NAMALWA (cell line): ENCODE measurements around the gene SOD3.

ENCODE experiments used
- DNase-seq: peaks from one replicate; pipeline ENCODE4 v3.0.0-alpha.2; 2015; ENCODE audit warnings: low spot score

The SOD3 gene

GRCh38 chr4:24775032-24775605 lies 20.3 kb upstream of the SOD3 start:
- DNase-seq: no peak

- DNase-seq: no peak
Measured at GRCh38 chr4:24775750-24776149, 19.6 kb upstream of the SOD3 start.

- no peak for DNase-seq
Measured at GRCh38 chr4:24777536-24778463, 17.6 kb upstream of the SOD3 start.

DNA sequence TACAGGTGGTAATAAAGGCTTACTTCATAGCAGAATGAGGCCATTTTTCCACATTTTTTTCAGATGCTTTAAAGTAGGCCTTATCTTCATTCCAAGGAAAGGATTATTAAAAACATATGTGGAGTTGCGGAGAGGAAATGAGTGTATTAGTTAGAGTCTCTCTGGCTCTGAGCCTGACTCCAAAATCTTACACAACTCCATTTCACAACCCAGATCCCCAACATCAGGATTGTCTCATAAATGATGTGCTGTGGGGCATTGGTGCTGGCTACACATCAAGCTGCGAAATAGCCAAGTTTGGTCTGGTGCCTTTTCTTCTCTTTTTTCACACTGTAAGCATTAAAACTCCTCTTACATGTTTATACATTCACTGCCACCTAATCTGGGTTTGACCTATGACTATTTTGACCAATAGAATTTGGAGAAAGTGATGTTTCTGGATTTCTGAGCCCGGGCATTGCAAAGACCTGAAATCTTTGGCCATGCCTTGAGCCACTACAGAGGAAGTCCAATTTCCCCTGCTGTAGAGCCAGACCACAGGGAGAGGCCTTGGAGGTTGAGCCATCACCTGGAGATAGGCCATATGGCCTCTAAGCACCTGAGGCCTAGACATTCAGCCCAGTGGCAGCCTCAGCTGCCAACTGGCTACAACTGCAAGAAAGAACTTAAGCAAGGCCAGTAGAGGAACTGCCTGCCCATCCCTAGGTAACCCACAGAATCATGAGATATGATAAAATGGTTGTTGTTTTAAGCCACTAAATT lies 16.7 kb upstream of the SOD3 start:
- DNase-seq: no peak

- no peak for DNase-seq
Measured at GRCh38 chr4:24780936-24781495, 14.4 kb upstream of the SOD3 start.

- DNase-seq: no peak
Measured at GRCh38 chr4:24781999-24782745, 13.2 kb upstream of the SOD3 start.

GRCh38 chr4:24783506-24783905 lies 11.9 kb upstream of the SOD3 start:
- DNase-seq: no peak

DNA sequence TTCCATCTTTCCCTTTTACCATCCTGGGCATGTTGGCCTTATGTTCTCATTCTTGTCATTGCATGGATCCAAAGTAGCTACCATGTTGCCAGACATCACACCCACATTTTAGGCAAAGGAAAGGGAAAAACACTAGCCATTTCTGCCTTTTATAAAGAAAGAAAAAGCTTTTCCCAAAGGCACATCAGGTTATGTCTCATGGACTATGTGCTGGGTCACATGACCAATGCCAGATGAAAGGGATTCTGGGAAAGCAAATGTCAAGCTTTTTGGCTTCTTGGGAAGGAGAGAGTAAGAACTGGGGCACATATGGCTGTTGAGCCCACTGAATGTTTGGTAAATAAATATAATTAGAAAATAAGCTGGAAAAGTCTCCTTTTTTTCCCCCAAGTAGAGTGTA lies 4.3 kb upstream of the SOD3 start:
- no peak for DNase-seq

GRCh38 chr4:24792552-24792951 lies 2.8 kb upstream of the SOD3 start:
- no peak for DNase-seq

- DNase-seq: no peak
Measured at GRCh38 chr4:24793219-24794005, 2.0 kb upstream of the SOD3 start.

DNA sequence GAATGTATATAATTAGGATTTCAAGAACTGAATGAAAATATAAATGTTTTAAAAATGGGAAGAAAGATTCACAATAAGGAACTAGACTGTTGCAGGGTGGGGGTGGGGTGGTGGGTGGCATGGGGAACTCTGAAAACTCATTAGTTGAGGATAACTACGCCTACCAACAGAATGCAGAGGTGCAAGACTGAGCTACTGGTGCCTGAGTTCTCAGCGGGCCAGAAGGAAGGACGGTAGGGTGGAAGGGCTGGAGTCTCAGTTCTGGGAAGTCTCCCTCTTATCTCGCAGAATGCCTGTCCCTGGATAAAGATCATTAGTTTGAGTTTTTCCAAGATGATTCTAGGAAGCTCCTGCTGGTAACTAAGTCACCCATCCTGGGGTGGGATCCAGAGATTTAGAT lies 1.3 kb upstream of the SOD3 start:
- no peak for DNase-seq

DNA sequence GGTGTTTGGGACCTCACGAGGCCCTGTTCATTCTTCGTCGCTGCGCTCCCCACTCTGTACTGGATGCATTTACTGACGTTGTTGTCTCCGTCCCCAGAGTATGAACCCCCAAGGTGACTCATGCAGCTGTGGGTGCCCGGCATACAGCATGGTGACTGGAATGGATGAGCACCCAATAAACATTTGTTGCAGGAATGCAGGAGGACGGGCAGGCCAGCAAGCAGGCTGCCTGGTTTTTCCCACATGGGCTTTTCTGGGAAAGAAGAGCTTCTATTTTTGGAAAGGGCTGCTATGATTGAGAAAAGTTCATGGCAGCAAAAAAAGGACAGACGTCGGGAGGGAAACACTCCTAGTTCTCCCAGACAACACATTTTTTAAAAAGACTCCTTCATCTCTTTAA lies 893 bp upstream of the SOD3 start:
- no peak for DNase-seq

DNA sequence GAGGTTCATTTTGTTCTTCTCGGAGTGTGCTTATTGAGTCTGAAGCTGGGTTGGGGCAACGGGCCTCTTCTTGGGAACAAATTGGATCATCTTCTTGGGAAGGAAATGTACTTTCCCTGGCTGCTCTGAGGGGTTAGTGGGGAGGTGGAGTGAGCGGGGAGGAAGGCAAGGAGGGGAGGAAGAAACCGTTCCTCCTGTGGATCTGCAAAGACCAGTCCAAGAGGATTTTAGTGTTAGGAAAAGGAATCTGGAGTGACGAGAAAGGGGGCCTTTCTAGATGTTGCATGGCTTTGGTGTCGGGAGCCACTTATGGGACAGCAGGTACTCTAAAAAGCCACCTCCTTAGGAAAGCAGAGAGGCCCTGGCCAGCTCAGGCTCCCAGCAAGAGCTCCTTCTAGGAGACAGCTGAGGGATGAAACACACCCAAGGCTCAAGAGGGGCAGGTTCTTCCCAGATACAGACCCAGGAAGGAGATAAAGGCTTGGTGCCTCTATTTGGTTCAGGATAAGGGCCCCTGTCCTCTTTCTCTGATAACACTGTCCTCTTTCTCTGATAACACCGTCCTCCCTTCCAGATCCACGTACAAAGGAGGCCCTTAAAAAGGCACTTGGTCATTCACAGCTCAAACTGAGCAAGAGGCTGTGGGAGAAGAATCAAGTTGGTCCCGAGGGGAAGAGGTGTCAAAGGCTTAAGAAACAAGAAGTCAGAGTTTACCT lies 451 bp downstream of the SOD3 start:
- no peak for DNase-seq

DNA sequence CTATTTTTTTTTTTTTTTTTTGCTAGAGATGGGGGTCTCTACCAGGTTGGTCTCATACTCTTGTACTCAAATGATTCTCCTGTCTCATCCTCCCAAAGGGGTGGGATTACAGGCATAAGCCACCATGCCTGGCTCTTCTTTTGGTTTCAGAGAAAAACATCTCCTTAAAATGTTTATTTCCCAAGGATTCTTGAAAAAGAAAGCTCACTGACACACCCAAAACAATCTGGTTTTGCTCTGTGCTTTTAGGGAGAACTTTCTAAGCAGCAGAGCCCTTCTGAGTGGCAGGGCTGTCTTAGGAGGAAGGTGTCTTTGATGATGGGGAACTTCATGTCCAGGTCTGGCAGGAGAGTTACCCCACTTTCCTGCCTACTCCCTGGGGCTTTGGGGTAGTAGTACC lies 1.2 kb downstream of the SOD3 start:
- no peak for DNase-seq

DNA sequence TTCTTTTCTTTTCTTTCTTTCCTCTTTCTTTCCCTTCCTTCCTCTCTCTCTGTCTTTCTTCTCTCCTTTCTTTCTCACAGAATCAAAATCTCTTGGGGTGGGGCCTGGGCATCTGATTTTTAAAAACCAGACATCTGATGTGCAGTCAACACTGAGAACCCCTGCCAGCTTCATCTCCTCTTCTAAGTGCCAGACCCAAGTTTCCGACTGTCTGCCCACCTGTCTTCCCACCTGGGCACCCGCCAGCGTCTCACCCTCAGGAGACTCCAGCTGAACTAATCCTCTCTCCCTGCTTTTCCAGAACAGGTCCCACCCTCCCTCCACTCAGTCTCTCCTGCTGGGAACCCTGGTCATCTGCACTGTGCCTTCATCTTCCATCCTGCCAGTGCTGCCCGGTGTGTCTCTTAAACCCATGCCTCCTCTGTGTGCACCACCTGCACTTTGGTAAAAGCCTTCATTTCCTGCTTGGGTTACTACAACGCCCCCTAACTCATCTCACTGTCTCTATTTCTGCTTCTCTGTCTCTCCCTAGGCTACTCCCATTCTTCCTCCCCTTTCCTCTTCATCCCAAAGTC lies 2.8 kb downstream of the SOD3 start:
- no peak for DNase-seq

DNA sequence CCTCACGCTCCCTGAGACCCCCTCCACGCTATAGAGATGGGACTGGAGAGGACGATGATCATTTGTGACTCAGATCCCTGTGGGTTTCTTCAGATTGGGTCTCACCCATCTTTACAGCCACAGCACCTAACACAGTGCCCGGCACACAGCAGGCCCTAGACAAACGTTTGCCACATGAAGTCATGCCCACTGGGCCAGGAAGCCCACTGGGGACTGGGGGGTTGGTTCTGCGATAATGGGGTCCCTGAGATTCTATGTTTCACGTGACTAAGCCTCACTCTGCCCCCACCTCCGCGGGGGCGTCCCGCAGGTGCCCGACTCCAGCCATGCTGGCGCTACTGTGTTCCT lies 3.8 kb downstream of the SOD3 start:
- no peak for DNase-seq

DNA sequence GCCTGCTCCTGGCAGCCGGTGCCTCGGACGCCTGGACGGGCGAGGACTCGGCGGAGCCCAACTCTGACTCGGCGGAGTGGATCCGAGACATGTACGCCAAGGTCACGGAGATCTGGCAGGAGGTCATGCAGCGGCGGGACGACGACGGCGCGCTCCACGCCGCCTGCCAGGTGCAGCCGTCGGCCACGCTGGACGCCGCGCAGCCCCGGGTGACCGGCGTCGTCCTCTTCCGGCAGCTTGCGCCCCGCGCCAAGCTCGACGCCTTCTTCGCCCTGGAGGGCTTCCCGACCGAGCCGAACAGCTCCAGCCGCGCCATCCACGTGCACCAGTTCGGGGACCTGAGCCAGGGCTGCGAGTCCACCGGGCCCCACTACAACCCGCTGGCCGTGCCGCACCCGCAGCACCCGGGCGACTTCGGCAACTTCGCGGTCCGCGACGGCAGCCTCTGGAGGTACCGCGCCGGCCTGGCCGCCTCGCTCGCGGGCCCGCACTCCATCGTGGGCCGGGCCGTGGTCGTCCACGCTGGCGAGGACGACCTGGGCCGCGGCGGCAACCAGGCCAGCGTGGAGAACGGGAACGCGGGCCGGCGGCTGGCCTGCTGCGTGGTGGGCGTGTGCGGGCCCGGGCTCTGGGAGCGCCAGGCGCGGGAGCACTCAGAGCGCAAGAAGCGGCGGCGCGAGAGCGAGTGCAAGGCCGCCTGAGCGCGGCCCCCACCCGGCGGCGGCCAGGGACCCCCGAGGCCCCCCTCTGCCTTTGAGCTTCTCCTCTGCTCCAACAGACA lies 4.4 kb downstream of the SOD3 start:
- DNase-seq: no peak

GRCh38 chr4:24800325-24800895 lies 5.0 kb downstream of the SOD3 start:
- no peak for DNase-seq
